ENCODE data around the gene KCNH4.

GRCh38 chr17:42118126-42118510 is 62.8 kb downstream of the KCNH4 start:
- TF ChIP-seq, protein P1, sequence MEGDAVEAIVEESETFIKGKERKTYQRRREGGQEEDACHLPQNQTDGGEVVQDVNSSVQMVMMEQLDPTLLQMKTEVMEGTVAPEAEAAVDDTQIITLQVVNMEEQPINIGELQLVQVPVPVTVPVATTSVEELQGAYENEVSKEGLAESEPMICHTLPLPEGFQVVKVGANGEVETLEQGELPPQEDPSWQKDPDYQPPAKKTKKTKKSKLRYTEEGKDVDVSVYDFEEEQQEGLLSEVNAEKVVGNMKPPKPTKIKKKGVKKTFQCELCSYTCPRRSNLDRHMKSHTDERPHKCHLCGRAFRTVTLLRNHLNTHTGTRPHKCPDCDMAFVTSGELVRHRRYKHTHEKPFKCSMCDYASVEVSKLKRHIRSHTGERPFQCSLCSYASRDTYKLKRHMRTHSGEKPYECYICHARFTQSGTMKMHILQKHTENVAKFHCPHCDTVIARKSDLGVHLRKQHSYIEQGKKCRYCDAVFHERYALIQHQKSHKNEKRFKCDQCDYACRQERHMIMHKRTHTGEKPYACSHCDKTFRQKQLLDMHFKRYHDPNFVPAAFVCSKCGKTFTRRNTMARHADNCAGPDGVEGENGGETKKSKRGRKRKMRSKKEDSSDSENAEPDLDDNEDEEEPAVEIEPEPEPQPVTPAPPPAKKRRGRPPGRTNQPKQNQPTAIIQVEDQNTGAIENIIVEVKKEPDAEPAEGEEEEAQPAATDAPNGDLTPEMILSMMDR (conservative IDR thresholded peaks at IDR 0.05; ENCODE audit: low read length), result no peak
- no peak for TF ChIP-seq EZH2phosphoT487 (IDR thresholded peaks at IDR 0.05; ENCODE audit: borderline replicate concordance, low read depth, low read length)

Measured in OCI-LY7 (cell line).